HG03159 (cell line): ENCODE results near the gene A4GALT.
"Not testable (repeated sequence)": the region's sequence is repeated elsewhere in the genome, so short reads cannot be mapped to it uniquely, and the experiment has no call there.

Source experiments
- ATAC-seq: cut with Tn5 transposase; IDR thresholded peaks from one replicate; pipeline ENCODE4 v1.9.1; 2021; ENCODE audit warnings: mild to moderate bottlenecking, moderate library complexity; ENCODE audit not compliant: unreplicated experiment

The A4GALT gene, protein sequence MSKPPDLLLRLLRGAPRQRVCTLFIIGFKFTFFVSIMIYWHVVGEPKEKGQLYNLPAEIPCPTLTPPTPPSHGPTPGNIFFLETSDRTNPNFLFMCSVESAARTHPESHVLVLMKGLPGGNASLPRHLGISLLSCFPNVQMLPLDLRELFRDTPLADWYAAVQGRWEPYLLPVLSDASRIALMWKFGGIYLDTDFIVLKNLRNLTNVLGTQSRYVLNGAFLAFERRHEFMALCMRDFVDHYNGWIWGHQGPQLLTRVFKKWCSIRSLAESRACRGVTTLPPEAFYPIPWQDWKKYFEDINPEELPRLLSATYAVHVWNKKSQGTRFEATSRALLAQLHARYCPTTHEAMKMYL

DNA sequence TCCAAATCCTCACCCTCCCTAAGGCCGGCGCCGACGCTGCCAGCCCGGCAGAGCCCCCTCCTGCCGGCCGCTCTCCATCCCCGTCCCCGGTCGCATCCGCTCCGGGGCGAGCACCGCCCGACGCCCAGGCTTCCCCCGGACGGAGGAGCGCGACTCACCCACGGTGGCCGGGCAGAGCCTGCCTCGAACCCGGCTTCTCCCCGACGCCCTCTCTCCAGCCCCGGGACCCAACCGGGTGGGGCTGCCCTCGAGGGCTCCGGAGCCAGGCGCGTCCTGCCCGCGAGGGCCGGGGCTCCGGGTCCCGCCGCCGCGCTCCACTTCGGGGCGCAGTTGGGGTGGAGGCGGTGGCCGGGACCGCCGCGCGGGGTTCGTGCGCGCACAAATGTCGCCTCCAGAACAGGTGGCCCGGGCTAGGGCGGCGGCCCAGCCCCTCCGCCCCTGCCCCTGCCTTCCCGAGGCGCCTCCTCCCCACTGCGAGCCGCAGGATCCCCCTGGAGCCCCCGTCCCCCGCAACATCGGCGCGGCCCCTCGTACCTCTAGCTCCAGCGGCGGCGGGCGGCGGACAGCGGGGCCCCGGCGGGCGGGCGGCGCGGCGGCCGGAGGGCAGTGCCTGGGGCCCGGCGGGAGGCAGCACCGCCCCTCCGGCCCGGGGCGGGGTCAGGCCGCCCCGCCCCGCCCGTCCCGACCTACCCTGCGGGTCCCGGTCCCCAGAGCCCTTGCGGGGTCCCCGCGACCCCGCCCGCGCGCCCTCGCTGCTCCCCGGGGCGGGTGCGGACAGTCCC lies at the start of gene A4GALT:
A4GALT (minus strand) TSS at position 608 of the 782 bp plus-strand sequence. CDS start 26,919 bp downstream, outside the sequence.
- ATAC-seq: no peak

DNA sequence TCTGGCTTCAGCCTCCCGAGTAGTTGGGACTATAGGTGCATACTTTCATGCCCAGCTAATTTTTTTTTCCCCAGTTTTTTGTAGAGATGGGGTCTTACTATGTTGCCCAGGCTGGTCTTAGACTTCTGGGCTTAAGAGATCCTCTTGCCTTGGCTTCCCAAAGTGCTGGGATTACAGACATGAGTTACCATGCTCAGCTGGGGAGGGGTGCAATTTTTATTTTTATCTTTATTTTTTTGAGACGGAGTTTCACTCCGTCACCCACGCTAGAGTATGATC lies 49.7 kb upstream of the A4GALT start:
- no peak for ATAC-seq

DNA sequence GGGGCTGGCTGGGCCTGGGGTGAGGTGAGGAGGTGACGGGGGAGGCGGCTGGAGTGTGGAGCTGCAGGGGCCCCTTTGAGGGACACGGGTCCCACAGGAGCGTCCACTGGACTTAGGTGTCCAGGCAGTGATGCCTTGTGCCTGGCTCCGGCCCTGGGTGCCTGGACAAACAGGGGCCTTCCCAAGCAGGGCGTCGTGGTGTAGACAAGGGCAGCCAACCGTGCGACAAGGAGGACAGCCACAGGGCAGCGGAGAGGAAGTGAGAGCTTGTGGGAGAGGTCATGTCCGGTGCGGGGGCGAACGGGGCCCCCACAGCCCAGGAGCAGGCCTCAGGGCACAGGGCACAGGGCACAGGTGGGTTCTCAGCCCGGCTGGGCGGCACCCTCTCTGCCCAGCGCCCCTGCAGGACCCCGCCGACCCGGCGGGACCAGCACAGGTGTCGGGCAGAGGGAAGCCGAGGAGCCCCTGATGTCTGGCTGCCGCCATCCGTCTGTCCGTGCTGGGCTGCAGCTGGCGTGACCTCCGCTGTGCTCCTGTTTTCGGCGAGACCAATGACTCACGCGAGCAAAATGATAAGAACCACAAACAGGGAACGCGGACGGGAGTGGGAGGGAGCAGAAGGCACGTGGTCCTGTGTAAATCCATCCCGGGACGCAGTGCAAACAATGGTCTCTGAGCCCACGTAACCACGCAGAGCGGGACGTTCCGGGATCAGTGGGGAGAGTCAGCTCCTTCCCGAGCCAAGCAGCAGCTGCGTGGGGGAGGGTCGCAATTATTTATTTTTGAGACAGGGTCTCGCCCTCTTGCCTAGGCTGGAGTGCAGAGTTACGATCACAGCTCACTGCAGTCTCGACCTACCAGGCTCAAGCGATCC lies 49.1 kb upstream of the A4GALT start:
- ATAC-seq: peak; percentile 68

DNA sequence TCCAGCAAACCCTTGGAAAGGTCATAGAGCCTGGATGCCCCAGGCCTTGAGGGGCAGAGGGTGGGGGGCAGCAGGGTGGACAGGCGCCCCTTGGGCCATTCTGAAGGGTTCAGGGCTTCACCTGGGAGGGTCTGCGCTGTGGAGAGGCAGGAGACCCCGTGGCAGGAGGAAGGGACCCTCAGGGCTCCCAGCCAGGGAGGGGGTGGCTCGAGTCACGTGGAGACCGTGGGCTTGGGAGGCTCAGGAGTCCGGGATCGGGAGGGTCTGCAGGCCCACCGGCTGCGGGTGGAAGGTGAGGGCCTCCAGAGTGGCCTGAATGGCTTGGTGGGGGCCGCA lies 48.5 kb upstream of the A4GALT start:
- no peak for ATAC-seq

DNA sequence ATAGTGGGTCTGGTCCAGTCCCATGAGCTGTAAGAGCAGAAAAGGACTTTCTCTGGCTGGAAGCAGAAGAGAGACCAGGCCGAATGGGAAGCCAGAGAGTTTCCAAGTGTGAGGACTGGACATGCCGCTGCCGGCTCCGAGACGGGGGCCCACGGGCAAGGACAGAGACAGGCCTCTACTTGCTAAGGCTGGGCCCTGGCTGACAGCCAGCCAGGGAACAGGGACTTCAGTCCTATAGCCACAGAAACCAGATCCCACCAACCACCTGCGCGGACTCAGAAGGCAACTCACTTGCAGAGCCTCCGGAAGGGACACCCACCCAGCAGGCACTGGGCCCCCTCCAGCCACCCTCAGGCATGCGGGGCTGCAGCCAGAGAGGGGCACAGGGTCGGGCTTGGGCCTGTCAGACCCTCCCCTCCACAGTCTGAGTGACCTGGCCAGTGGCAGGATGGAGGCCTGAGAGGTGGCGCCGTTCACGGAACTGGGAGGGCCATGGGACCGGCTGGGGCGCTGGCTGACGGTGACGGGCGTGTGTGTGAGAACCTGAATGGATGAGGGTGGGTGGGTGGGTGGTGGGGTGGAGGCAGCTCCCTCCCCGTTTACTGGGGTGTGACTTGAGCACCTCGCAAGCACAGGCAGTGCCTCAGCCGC lies 47.8 kb upstream of the A4GALT start:
- no peak for ATAC-seq

DNA sequence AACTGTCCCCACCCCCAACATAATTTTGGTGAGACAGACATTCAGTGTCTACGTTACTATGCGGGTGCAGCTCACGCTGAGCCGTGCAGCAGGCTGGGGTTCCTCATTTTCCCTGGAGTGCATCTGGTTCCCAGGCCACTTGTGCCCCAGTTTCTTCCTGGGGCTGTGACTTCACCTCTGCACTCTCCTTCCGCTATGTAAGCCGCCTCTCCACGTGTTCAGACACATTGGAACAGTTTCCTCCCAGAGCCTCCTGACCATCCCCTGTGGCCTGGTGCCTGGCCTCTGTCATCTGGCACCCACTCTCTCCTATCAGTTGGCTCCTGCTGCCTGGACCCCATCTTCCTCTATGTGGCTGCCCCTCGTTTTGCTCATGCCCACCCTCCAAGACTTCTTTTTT lies 46.2 kb upstream of the A4GALT start:
- ATAC-seq: no peak

DNA sequence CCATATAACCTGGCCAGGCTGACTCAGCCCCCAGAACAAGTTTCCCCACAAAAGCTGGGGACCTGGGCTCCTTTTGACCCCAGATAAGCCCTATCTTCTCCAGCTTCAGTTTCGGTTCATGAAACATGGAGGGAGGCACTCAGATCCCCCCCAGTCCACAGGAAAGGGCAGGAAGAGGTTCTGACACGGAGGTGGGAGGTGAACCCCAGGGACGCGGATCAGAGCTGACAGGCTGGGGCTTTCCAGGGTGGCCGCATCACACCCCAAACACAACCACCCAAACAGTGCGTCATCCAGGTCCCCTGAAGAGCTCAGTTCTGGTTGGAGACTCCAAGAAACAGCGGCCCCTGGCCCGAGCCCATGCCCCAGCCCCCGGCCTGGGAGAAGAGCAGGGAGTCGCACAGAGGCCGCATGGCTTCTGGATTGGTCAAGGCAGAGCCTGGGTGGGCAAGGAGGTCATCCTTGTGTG lies 44.3 kb upstream of the A4GALT start:
- no peak for ATAC-seq

DNA sequence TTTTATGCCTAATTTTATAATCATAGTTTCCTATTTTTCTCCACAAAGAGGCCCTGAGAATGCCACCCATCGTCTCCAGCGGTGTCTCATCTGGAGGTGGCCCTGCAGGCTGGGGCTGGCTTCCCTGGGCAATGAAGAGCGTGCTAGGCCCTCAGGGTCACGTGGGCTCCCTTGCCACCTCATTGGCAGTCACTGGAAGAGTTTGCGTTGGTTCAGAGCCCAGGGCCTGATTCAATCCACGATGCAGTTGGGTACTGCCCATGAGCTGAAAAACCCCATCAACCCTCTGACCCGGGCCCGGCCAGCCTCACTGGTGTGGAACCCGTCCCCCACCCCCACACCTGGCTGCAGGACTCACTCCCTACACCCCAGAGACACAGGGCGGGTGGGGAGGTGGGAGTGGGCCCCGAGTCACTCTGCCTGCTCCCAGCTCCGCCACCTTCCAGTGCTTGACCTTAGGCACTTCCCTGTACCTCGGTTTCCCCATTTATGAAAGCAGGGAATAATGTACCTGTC lies 43.4 kb upstream of the A4GALT start:
- ATAC-seq: no peak

DNA sequence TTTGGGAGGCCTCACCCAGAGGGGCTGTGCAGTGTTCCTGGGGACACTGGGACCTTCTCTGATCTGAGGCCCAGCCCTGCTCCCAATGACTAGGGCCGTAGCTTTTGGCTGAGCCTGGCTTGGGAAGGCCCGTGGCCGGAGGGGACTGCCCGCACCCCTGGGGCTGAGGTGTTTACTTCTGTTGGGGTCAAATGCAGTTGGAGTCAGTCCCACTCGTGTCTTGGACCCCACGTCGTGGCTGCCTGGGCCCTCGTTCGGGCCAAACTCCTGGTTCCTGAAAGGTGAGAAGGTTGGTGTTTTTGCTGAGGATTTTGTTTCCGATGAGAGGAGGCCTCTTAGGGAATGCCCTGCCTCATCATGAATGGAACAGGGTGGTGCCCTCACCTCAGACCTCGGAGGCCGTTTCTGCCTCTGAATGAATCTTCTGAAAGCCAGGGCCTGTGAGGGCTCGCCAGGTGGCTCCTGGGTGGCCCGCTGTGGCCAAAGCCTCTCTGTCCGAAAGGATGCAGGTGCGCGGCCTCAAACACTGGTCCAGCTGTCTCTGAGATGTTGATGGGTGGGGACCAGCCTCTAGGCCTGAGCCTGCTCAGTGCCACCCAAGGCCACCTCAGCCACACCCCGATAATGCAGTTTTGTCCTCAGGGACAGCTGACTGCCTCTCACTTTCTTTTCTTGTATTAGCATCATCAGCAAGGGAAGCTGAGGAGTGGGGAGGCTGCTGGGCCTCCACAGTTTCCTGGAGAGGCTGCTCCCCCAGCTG lies 40.3 kb upstream of the A4GALT start:
- ATAC-seq: no peak

DNA sequence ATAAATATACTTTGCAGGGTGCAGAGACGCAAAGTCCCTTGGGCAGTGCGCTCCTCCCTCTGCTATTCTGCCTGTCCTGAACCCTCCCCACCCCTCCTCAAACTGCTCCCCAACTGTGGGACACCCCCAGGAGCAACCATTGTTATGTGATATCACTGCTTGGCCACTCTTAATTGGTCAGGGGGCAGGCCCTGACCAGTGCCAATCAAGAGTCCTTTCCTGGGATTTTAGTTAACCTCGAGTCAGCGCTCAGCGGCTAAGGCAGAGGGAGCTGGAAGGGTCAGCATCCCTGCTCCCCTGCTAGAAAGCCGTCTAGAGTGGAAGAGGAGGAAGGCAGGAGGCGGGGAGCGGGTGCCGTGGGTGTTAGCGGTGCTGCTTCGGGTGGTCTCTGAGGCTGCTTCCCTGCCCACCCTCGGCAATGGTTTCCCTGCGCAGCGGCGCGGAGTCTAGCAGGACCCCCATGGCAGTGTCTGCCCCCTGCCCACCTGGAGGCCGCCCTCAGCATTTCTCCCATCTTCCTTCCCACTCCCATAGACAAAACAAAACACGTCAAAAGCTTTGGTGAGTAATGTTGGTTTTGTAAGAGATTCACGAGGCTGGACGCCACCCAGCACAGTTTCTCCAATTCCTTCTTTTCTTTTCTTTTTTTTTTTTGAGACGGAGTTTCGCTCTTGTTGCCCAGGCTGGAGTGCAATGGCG lies 38.4 kb upstream of the A4GALT start:
- ATAC-seq: no peak

DNA sequence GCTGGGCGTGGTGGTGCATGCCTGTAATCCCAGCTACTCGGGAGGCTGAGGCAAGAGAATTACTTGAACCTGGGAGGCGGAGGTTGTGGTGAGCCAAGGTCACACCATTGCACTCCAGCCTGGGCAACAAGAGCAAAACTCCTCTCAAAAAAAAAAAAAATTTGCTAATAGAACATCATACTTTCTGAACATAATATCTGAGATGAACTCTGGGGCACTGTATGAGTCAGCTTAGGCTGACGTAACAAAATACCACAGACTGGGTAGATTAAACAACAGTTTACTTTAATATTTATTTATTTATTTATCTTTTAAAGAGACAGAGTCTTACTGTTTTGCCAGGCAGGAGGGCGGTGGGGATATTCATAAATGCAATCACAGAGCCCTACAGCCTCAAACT lies 34.9 kb upstream of the A4GALT start:
- not testable (repeated sequence) for ATAC-seq

DNA sequence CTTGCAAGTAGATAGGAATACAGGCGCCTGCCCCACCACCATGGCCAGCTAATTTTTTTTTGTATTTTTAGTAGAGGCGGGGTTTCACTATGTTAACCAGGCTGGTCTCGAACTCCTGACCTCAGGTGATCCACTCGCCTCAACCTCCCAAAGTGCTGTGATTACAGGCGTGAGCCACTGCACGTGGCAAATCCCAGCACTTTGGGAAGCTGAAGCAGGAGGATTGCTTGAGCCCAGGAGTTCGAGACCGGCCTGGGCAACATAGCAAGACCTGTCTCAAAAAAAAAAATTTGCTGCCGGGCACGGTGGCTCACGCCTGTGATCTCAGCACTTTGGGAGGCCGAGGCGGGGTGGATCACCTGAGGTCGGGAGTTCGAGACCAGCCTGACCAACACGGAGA lies 34.5 kb upstream of the A4GALT start:
- not testable (repeated sequence) for ATAC-seq

DNA sequence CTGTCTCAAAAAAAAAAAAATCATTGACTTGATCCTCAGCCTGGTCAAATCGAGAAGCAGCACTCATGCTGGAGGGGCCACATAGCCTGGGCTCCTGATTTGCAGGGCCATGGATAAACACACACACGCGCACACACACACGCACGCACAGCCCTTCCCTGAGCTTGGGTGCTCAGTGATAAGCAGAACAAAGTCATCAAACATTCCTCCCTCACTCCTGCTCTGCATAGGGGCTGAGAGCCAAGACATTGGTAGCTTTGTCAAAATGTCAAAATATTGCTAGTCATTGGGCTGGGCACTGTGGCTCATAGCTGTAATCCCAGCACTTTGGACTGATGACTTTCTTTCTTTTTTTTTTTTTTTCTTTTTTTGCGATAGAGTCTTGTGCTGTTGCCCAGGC lies 34.0 kb upstream of the A4GALT start:
- ATAC-seq: no peak

DNA sequence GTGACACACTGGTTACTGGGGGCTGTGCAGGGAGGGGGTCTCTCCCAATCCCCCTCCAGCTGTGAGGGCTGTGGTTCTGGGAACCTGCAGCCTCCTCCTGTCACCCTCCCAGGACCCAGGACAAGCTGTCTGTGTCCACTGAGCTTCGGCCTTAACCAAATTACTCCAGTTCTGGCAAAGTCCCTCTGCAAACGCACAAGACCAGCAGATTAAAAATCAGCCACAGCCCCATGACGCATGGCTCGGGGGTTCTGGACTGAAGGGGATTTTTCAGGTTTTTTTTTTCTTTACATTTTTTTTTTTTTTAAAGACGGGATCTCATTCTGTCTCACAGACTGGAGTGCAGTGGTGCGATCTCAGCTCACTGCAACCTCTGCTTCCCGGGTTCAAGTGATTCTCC lies 32.2 kb upstream of the A4GALT start:
- no peak for ATAC-seq

DNA sequence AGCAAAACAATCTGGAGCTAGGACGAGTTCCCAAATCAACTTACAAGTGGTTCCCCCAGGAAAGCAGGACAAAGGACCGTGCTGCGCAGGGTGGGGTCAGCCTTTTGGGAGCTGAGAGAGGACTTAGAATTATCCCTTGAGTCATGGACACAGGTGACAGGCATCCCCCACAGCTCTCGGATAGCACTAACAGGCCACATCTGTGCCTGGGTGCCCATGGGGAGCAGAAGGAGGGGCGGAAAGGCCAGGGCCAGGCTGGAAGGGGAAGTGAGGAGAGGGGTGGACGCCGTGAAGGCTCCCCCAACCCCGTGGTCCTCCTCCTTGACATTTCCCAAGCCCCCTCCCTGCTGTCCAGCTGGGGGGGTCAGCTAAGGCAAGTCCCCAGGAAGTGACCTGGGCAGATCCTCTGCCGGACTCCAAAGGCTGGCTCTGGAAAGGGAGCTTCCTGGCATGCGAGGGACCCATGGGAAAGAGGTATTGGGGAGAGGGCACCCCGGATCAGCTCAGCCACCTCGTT lies 31.6 kb upstream of the A4GALT start:
- ATAC-seq: no peak

DNA sequence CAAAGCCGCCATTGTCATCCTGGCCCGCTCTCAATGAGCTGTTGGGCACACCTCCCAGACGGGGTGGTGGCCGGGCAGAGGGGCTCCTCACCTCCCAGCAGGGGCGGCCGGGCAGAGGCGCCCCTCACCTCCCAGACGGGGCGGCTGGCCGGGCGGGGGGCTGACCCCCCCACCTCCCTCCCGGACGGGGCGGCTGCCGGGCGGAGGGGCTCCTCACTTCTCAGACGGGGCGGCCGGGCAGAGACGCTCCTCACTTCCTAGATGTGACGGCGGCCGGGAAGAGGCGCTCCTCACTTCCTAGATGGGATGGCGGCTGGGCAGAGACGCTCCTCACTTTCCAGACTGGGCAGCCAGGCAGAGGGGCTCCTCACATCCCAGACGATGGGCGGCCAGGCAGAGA lies 29.8 kb upstream of the A4GALT start:
- ATAC-seq: not testable (repeated sequence)

DNA sequence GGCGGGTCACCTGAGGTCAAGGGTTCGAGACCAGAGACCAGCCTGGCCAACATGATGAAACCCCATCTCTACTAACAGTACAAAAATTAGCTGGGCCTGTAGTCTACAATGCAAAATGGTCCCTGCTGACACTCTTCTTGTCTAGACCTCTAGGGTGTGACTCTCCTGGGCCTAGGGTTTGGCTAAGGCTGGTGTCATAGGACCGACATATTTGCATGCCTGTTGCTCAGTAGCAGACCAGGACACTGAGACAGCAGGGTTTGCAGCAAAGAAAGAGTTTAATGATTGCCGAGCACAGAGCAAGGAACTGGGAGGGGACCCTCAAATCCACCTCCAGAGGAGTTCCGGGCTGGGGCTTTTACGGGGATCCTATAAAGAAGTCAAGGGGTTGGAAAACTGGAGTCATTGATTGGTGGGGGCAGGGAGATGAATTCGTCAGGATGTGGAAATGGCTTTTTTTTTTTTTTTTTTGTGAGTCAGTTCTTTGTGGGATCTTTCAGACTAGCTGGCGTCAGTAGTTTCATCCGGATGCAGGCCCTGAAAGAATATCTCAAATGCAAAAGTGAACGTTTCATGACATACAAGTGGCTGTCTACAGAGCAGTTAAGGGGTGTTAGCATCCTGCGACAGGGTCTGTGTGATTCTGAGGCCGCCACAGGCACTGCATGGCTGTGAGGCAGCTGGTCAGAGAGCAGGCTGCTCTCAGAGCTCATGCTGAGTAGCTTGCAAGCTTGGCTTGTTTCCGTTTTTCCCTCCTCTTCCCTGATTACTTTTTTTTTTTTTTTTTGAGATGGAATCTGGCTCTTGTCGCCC lies 27.2 kb upstream of the A4GALT start:
- no peak for ATAC-seq

DNA sequence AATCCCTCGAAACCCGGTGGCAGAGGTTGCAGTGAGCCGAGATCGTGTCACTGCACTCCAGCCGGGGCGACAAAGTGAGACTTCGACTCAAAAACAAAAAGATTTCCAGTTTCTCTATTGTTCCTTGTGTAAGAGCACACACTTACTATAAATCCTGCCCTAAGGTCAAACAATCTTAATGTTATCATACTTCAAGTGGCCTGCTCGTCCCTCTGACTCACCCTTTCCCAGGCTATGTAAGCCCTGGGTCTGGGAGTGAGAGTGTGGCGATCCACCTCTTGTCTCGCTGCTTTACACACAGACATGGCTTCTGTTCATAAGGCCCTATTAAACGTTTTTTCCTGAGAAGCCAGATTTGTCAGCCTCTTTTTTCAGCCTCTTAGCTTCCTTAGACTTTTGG lies 24.4 kb upstream of the A4GALT start:
- ATAC-seq: no peak
